Ovary (tissue), 9 donors: ENCODE results near the gene ZNF653. TPM values are rescaled to one million over a fixed set of nuclear protein-coding genes. Genes with fewer than 3 reads are reported as not detected.

ENCODE experiments used
- DNase-seq, 5 donors: peaks; one replicate each; pipeline ENCODE4 v3.0.0-alpha.2; 2019 to 2020
- H3K27ac ChIP-seq, 2 donors: fragments of 200-600 bp; one replicate each; pipeline versions ENCODE4 v1.5.1 to v1.8.0; 2019 to 2022
- H3K27me3 ChIP-seq: fragments of 200-600 bp; one replicate; pipeline ENCODE4 v1.8.0; 2022
- H3K36me3 ChIP-seq: fragments of 200-600 bp; sonication (generic); one replicate; pipeline ENCODE4 v1.5.1; 2019
- H3K4me1 ChIP-seq: one replicate; pipeline ENCODE4 v1.8.1; 2013; ENCODE audit warnings: mild to moderate bottlenecking, moderate library complexity; ENCODE audit not compliant: insufficient read depth
- H3K4me3 ChIP-seq: fragments of 200-600 bp; sonication (generic); one replicate; pipeline ENCODE4 v1.5.1; 2017
- H3K9me3 ChIP-seq, 2 donors: fragments of 200-600 bp in 1 of 2; sonication (generic) in 1 of 2; one replicate each; pipeline versions ENCODE4 v1.5.1 to v1.8.1; 2013 to 2019; ENCODE audit warnings: mild to moderate bottlenecking in 1 of 2, moderate library complexity in 1 of 2
- EP300 ChIP-seq: sonication (generic); formaldehyde crosslinking; IDR thresholded peaks from one replicate; pipeline ENCODE4 v1.6.1; 2017; ENCODE audit warnings: antibody characterized with exemption
- POLR2A ChIP-seq: fragments of 450-650 bp; IDR thresholded peaks from one replicate; pipeline ENCODE4 v1.6.1; 2017; ENCODE audit warnings: antibody characterized with exemption, mild to moderate bottlenecking, moderate library complexity
- WGBS, 3 donors: extraction: QIAGEN DNeasy Blood & Tissue Kit in 1 of 3; methylation state at CpG; one replicate each; pipeline versions ENCODE4 v1.1.5 to v1.1.7; 2013 to 2017; 5-methylcytosine and 5-hydroxymethylcytosine counted together
- intact Hi-C, 4 donors: fragments of 100-400 bp; cut with DNase I; formaldehyde crosslinking; loops; one replicate each; pipeline versions ENCODE4 v1.11.0 to v1.15.1; 2022 to 2023
- polyA plus RNA-seq, 2 donors: library from polyadenylated mRNA; stranded (reverse); fragments of 200-250 nt in 1 of 2; fragments of 350-450 nt in 1 of 2; fragmentation: Illumina TruSeq in 1 of 2; extraction: RNeasy Lipid Tissue Mini Kit (QIAGEN cat#74804) in 1 of 2; gene quantifications; one replicate each; pipeline ENCODE4 v1.2.3, GENCODE V29; 2013 to 2014
- total RNA-seq, 7 donors: library from RNA; depleted of rRNA in 2 of 7; stranded (reverse); fragments of >200 nt in 2 of 7; fragmentation: NEBNext Ultra II Directional in 3 of 7; extraction: Animal tissue kit (Norgen Biotek cat#: 25700) in 3 of 7; gene quantifications; one replicate each; pipeline versions ENCODE4 v1.1.0 to v1.2.4, GENCODE V29; 2016 to 2023
- TF ChIP-seq, protein P1 (sequence below), 3 donors: fragments of 450-650 bp in 2 of 3; fragments of 200-600 bp in 1 of 3; IDR thresholded peaks; one replicate each; pipeline versions ENCODE4 v1.5.1 to v1.8.0; 2016 to 2022; ENCODE audit warnings: antibody characterized with exemption in 3 of 3, mild to moderate bottlenecking in 1 of 3
- donor health status: DM: no; HTN: no; CAD: no; lungs with moderate emphysema.
- donor health status: DM: no; HTN: no; CAD: no.
- donor health status: Bipolar disorder and iron deficiency.
- donor health status: DM: yes; HTN: yes; CAD: no.
- donor health status: DM: no; HTN: no; CAD: no.
- donor health status: DM: yes; HTN: yes; CAD: no.

Gene ZNF653
- total and polyA plus RNA-seq, 9 donors: 2.9 to 16.8 (median 10.7) TPM

DNA sequence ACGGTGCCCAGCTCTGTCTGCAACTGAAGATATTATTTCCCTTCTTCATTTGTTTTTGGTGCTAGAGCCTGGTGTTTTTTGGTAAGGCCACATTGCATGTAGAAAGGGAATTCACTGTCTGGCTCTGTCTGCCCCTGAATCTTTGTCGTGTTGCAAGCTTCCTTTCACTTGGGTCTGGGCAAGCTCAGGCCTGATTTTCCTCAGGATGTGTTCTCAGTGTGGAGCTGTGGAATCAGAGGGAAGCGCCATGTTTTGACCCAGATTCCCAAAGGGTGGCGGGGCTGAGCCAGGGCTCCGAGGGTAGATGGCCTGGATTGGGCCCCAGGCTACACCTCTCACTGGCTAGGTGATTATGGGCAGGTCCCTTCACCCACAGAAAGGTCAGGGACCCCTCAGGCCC is 61.6 kb downstream of the ZNF653 start:
- Histone ChIP-seq H3K4me3 (no peak overlapping the region), H3K27ac (no peak overlapping the region), H3K36me3 (no peaks in the 10 kb centered on the region), H3K4me1 (no peaks in the 10 kb centered on the region), H3K9me3 (no peaks in the 10 kb centered on the region), H3K27me3 (no peaks in the 10 kb centered on the region)
- no peak for DNase-seq
- TF ChIP-seq POLR2A (no peak), EP300 (no peak)
- TF ChIP-seq, protein P1, sequence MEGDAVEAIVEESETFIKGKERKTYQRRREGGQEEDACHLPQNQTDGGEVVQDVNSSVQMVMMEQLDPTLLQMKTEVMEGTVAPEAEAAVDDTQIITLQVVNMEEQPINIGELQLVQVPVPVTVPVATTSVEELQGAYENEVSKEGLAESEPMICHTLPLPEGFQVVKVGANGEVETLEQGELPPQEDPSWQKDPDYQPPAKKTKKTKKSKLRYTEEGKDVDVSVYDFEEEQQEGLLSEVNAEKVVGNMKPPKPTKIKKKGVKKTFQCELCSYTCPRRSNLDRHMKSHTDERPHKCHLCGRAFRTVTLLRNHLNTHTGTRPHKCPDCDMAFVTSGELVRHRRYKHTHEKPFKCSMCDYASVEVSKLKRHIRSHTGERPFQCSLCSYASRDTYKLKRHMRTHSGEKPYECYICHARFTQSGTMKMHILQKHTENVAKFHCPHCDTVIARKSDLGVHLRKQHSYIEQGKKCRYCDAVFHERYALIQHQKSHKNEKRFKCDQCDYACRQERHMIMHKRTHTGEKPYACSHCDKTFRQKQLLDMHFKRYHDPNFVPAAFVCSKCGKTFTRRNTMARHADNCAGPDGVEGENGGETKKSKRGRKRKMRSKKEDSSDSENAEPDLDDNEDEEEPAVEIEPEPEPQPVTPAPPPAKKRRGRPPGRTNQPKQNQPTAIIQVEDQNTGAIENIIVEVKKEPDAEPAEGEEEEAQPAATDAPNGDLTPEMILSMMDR (IDR thresholded peaks at IDR 0.05): no peak
- WGBS, 3 donors: 64 to 87% (median 69%) methylated on average over 4 to 5 of the region's 5 CpGs
- intact Hi-C loops: loop anchor here in 2 of 4 donors (10.0 kb wide), 1 partner anchor 149 kb away; the partner anchor contains the start of gene TSPAN16 (in 2 of the 2)

DNA sequence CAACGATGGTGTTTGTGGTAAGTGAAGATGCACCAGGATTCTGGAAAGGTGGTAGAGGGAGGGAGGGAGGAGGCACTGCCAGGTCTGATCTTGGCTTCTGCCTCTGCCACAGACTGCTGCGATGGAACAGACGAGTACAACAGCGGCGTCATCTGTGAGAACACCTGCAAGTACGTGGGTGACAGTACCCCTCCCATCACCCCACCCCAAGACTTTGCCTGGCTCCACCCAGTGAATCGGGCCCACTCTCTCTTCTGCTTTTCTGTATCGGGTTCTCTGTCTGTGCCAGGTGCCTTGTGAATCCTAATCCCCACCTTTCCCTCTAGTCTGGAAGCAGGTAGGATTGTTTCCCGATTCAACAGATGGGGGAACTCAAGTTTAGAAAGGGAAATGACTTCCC is 67.7 kb downstream of the ZNF653 start:
- Histone ChIP-seq H3K4me3 (no peak overlapping the region), H3K9me3 (no peaks in the 10 kb centered on the region), H3K27ac (no peak overlapping the region), H3K27me3 (no peaks in the 10 kb centered on the region), H3K36me3 (no peaks in the 10 kb centered on the region), H3K4me1 (peaks cover 12% of the 10 kb centered on the region)
- TF ChIP-seq, protein P1 (IDR thresholded peaks at IDR 0.05): no peak
- no peak for TF ChIP-seq EP300
- no peak for TF ChIP-seq POLR2A
- no peak for DNase-seq
- intact Hi-C loops: no loop called here
- 89 to 93% (median 90%) methylated on average over 9 of the region's 9 CpGs for WGBS, 3 donors

DNA sequence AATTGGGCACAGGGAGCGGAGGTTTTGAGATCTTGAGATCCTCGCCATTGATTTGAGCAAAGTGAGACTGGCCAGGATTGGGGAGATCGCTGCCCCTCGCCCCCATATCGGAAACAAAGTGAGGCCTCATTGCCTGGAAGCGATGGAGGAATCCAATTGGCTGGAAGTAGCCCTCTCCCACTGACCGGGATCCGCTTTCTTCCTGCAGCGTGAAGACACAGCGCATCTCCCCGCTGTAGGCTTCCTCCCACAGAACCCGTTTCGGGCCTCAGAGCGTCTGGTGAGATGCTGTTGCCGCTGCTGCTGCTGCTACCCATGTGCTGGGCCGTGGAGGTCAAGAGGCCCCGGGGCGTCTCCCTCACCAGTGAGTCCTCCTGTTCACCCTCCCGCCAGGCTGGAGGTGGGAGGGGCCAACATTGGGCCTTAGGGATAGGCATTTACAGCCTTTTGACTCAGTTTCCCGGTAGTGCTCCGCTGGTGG is 69.8 kb downstream of the ZNF653 start:
- peak overlapping the region; percentile 88 for H3K4me3 ChIP-seq
- H3K9me3 ChIP-seq: no peaks in the 10 kb centered on the region
- H3K36me3 ChIP-seq: no peaks in the 10 kb centered on the region
- 2 to 3% (median 2%) methylated on average over 21 of the region's 21 CpGs for WGBS, 3 donors
- peak in 2 of 5 donors; percentile 54 to 56 for DNase-seq
- peaks cover 12% of the 10 kb centered on the region for H3K4me1 ChIP-seq
- no peak for TF ChIP-seq POLR2A
- no peak for TF ChIP-seq EP300
- TF ChIP-seq, protein P1 (IDR thresholded peaks at IDR 0.05): no peak
- H3K27ac ChIP-seq: peak overlapping the region in 1 of 2 donors; percentile 9
- no peaks in the 10 kb centered on the region for H3K27me3 ChIP-seq
- intact Hi-C loops: no loop called here

DNA sequence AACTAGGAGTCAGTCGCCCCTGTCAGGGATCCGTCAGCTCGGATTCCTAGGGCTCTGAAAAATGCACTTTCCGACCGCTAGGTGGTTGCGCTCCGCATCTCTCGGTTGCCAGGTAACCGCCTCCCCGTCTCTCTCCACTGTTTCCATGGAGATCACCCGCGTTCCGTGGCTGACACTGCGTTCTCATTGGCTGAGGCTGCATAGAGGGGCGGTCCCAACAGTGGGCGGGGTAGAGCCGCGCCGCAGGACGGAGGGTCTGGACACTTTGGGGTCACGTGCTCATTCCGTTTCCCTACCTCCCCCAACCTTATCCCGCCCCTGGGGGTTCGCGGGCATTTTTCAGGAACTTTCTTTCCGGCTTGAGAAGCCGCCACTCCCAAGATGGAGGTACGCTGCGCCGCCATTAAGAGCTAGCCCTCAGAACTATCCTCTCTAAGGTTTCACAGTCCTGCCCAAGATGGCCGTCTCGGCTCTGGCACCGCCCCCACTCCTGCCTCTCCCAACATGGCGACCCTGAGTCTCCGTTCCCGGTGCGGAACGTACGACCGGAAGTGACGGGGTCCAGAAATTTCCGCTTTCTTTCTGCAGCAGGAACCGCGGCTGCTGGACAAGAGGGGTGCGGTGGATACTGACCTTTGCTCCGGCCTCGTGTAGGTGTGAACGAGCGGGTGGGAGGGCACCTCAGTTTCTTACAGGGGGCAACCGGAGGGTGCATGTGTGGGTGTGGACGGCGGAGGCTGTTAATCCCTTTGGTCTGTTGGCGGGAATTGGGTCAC is 70.4 kb downstream of the ZNF653 start, which contains the start of the genes ODAD3 and PRKCSH:
TSS of gene ODAD3 (minus strand) at position 65 of the 776 bp plus-strand sequence. CDS start 105 bp downstream, outside the sequence.
TSS of gene PRKCSH (plus strand) at position 579 of the 776 bp plus-strand sequence. CDS start 483 bp downstream, outside the sequence.
- H3K27ac ChIP-seq: peak within 1 kb of the TSS in 1 of 2 donors; percentile 71
- intact Hi-C loops: no loop called here
- peaks cover 12% of the 10 kb centered on the region for H3K4me1 ChIP-seq
- H3K9me3 ChIP-seq: no peaks in the 10 kb centered on the region
- H3K36me3 ChIP-seq: no peaks in the 10 kb centered on the region
- DNase-seq: peak; percentile 99
- TF ChIP-seq, protein P1 (IDR thresholded peaks at IDR 0.05): peak; percentile 87 to 98 (median 97)
- no peak for TF ChIP-seq POLR2A
- TF ChIP-seq EP300: no peak
- peak within 1 kb of the TSS; percentile 88 for H3K4me3 ChIP-seq
- no peaks in the 10 kb centered on the region for H3K27me3 ChIP-seq
- WGBS, 3 donors: 0% methylated on average over 42 to 53 of the region's 53 CpGs
